COR-L47 (cell line): ENCODE results near the gene PCDHGB3.
"Not testable (repeated sequence)": the region's sequence is repeated elsewhere in the genome, so short reads cannot be mapped to it uniquely, and the experiment has no call there.

ENCODE experiments used
- DNase-seq: peaks from one replicate; lab custom pipeline; 2025; lab: John Stamatoyannopoulos, UW

PCDHGB3 gene

DNA sequence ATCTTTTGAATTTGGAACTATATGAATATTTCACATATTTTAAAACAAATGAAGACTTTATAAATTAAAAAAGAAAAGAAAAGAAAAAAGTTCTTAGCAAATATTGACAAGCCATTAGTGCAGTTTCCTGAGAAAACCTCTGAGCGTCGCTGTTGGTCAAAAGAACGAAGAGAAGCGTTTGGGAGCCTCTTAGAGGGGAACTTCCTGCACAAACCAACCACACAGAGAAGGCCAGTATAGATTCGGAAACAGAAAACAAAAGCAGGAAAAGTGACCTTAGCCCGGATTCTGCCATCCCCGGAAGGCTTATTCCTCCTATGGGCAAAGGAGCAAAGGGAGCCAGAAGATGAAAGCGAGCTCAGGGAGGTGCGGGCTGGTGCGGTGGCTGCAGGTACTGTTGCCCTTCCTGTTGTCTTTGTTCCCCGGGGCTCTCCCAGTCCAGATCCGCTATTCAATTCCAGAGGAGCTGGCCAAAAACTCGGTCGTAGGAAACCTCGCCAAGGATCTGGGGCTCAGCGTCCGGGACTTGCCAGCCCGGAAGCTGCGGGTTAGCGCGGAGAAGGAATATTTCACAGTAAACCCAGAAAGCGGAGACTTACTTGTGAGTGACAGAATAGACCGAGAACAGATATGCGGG is 10.1 kb upstream of the PCDHGB3 start, which contains the start of gene PCDHGB2:
PCDHGB2 (plus strand) TSS at position 205 of the 637 bp plus-strand sequence; CDS start at position 347, 142 bp downstream.
- peak; percentile 38 for DNase-seq

DNA sequence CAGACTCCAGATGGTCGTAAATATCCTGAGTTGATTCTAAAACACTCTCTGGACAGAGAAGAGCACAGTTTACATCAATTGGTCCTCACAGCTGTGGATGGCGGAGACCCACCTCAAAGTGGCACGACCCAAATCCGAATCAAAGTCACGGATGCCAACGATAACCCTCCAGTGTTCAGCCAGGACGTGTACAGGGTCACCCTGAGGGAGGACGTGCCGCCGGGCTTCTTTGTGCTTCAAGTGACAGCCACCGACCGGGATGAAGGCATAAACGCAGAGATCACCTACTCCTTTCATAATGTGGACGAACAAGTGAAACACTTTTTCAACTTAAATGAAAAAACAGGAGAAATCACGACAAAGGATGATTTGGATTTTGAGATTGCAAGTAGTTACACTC is 9.4 kb upstream of the PCDHGB3 start:
- no peak for DNase-seq

DNA sequence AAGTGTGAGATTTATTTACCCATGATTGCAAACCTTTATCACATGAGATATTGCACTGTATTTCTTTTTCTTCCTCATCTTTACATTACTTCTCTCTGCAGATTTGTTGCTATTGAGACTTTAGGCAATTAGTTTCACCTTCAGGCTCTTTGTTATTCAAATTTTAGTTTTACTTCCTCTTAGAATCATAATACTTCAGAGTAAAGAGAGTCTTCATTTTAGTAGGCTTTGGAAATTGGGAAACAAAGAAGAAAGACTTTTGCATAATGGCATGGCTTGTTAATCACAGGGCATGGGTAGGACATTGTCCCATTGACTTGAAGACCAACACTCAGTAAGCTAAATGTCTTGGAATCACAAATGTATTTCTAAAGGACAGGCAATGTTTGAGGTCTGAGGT is 7.3 kb upstream of the PCDHGB3 start:
- no peak for DNase-seq

DNA sequence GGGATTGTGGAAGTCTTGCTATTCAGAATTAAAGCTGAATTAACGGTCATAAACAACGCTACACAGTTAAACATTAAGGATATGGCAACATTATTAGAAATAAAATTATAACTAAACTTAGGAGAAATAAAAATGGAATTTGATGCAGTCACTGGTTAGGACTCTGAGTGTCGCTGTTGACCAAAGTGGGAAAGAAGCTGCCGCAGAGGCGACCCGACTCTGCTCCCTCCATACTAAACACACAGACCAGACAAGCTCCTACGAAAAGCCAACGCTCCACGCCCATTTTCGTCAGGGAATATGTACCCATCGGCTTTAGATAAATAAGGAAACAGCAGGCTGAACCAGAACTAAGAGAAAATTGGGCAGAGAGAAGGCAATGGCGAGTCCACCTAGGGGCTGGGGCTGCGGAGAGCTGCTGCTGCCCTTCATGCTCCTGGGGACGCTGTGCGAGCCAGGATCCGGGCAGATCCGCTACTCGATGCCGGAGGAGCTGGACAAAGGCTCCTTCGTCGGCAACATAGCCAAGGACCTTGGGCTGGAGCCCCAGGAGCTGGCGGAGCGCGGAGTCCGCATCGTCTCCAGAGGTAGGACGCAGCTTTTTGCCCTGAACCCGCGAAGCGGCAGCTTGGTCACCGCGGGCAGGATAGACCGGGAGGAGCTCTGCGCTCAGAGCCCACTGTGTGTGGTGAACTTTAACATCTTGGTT is 5.9 kb upstream of the PCDHGB3 start, which contains the start of gene PCDHGA5:
PCDHGA5 (plus strand) TSS at position 211 of the 709 bp plus-strand sequence; CDS start at position 380, 169 bp downstream.
- DNase-seq, result no peak

DNA sequence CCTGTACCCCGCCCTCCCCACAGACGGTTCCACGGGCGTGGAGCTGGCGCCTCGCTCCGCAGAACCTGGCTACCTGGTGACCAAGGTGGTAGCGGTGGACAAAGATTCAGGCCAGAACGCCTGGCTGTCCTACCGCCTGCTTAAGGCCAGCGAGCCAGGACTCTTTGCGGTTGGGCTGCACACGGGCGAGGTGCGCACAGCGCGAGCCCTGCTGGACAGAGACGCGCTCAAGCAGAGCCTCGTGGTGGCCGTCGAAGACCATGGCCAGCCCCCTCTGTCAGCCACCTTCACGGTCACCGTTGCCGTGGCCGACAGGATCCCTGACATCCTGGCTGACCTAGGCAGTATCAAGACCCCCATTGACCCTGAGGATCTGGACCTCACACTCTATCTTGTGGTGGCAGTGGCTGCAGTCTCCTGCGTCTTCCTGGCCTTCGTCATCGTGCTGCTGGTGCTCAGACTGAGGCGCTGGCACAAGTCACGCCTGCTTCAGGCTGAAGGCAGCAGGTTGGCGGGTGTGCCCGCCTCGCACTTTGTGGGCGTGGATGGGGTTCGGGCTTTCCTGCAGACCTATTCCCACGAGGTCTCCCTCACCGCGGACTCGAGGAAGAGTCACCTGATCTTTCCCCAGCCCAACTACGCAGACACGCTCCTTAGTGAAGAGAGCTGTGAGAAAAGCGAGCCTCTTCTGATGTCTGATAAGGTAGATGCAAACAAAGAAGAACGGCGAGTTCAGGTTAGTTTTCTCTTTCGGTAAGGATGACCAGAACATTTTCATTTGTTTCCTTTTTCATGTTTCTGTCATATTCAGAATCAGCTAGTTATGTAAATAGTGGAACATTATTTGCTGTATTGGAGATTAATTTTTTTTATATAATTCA is 3.8 kb upstream of the PCDHGB3 start:
- DNase-seq, result no peak

DNA sequence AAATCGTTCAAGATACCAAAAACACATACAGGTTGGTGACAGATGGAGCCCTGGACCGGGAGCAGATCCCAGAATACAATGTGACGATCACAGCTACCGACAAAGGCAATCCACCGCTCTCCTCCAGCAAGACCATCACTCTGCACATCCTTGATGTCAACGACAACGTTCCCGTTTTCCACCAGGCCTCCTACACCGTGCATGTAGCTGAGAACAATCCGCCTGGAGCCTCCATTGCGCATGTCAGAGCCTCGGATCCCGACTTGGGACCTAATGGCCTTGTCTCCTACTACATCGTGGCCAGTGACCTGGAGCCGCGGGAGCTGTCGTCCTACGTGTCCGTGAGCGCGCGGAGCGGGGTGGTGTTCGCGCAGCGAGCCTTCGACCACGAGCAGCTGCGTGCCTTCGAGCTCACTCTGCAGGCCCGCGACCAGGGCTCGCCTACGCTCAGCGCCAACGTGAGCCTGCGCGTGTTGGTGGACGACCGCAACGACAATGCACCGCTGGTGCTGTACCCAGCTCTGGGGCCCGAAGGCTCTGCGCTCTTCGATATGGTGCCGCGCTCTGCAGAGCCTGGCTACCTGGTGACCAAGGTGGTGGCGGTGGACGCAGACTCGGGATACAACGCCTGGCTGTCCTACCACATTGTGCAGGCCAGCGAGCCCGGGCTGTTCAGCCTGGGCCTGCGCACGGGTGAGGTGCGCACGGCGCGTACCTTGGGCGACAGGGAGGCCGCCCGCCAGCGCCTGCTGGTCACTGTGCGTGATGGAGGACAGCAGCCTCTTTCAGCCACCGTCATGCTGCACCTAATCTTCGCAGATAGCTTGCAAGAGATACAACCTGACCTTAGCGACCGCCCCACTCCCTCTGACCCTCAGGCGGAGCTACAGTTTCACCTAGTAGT is 1.8 kb downstream of the PCDHGB3 start:
- DNase-seq, result no peak

DNA sequence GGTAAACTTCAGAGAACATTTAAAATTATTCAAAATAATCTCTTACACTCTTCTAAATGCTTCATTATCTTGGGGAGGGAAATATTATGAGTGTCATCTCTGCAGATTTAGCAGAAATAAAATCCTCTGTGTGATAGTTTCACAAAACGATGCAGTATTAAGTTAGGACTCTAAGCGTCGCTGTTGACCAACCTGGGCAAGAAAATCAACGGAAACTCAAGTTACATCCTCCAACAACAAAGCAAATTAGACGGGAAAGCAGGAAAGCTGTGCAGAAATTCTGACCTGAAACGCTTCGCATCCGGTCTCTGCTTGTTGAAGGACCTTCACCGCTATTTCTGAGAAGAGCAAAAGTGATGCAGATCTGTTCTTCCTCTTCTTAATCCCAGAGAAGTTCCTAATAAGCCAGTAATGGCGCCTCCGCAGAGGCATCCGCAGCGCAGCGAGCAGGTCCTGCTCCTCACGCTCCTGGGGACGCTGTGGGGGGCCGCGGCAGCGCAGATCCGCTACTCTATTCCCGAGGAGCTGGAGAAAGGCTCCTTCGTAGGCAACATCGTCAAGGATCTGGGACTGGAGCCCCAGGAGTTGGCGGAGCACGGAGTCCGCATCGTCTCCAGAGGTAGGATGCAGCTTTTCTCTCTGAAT is 3.8 kb downstream of the PCDHGB3 start, which contains the start of gene PCDHGA6:
PCDHGA6 (plus strand) TSS at position 219 of the 645 bp plus-strand sequence; CDS start at position 412, 193 bp downstream.
- DNase-seq, result no peak

DNA sequence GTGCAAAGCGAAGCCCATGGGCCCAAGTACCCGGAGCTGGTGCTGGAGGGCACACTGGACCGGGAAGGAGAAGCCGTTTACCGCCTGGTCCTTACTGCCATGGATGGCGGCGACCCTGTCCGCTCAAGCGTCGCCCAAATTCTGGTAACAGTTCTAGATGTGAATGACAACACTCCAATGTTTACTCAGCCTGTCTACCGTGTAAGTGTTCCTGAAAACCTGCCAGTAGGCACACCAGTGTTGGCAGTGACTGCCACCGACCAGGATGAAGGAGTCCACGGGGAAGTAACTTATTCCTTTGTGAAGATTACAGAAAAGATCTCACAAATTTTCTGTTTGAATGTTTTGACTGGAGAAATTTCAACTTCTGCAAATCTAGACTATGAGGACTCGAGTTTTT is 4.6 kb downstream of the PCDHGB3 start:
- DNase-seq, result no peak

DNA sequence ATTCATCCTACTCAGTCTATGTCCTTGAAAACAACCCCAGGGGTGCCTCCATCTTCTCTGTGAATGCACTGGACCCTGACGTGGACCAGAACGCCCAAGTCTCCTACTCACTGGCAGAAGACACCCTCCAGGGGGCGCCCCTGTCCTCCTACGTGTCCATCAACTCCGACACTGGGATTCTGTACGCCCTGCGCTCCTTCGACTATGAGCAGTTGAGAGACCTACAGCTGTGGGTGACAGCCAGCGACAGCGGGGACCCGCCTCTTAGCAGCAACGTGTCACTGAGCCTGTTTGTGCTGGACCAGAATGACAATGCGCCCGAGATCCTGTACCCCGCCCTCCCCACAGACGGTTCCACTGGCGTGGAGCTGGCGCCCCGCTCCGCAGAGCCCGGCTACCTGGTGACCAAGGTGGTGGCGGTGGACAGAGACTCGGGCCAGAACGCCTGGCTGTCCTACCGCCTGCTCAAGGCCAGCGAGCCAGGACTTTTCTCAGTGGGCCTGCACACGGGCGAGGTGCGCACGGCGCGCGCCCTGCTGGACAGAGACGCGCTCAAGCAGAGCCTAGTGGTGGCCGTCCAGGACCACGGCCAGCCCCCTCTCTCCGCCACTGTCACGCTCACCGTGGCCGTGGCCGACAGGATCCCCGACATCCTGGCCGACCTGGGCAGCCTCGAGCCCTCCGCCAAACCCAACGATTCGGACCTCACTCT is 5.6 kb downstream of the PCDHGB3 start:
- DNase-seq, result not testable (repeated sequence)

DNA sequence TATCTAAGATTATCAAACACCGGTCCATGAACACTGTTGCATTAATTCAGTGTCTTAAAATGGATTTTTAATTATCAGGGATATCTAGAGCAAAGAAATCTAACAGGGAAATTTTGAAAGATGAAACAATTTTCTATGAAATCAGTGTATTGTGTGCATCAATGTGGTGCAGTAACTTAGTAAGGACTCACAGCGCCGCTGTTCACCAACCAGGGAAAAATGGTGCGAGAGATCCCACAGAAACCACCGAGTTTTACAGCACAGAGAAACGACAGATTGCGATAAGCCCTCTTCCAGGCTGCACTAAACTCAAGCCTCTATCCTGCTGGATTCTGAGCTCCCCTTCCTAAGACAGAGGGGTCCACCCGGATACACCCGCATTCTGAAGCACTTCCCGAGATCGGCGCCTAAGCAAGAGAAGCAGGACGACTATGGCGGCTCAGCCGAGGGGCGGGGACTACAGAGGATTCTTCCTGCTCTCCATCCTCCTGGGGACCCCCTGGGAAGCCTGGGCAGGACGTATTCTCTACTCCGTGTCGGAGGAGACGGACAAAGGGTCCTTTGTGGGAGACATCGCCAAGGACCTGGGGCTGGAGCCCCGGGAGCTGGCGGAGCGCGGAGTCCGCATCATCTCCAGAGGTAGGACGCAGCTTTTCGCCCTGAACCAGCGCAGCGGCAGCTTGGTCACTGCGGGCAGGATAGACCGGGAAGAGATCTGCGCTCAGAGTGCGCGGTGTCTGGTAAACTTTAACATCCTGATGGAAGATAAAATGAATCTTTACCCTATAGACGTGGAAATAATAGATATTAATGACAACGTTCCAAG is 12.6 kb downstream of the PCDHGB3 start, which contains the start of gene PCDHGA7:
PCDHGA7 (plus strand) TSS at position 274 of the 826 bp plus-strand sequence; CDS start at position 432, 158 bp downstream.
- DNase-seq, result no peak

DNA sequence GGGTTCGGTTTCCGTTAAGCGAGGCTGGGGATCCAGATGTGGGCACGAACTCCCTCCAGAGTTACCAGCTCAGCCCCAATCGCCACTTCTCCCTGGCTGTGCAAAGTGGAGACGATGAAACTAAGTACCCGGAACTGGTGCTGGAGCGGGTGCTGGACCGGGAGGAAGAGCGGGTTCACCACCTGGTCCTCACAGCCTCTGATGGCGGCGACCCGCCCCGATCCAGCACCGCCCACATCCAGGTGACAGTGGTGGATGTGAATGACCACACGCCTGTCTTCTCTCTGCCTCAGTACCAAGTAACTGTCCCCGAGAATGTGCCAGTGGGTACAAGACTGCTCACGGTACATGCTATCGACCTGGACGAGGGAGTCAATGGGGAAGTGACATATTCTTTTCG is 13.3 kb downstream of the PCDHGB3 start:
- no peak for DNase-seq

DNA sequence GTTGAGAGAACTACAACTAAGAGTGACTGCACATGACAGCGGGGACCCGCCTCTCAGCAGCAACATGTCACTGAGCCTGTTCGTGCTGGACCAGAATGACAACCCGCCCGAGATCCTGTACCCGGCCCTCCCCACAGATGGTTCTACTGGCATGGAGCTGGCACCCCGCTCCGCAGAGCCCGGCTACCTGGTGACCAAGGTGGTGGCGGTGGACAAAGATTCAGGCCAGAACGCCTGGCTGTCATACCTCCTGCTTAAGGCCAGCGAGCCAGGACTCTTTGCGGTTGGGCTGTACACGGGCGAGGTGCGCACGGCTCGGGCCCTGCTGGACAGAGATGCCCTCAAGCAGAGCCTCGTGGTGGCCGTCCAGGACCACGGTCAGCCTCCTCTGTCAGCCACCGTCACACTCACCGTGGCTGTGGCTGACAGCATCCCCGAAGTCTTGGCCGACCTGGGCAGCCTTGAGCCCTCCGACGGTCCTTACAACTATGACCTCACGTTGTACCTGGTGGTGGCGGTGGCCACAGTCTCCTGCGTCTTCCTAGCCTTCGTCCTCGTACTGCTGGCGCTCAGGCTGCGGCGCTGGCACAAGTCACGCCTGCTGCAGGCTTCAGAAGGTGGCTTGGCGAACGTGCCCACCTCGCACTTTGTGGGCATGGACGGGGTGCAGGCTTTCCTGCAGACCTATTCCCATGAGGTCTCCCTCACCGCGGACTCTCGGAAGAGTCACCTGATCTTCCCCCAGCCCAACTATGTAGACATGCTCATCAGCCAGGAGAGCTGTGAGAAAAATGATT is 14.6 kb downstream of the PCDHGB3 start:
- no peak for DNase-seq

DNA sequence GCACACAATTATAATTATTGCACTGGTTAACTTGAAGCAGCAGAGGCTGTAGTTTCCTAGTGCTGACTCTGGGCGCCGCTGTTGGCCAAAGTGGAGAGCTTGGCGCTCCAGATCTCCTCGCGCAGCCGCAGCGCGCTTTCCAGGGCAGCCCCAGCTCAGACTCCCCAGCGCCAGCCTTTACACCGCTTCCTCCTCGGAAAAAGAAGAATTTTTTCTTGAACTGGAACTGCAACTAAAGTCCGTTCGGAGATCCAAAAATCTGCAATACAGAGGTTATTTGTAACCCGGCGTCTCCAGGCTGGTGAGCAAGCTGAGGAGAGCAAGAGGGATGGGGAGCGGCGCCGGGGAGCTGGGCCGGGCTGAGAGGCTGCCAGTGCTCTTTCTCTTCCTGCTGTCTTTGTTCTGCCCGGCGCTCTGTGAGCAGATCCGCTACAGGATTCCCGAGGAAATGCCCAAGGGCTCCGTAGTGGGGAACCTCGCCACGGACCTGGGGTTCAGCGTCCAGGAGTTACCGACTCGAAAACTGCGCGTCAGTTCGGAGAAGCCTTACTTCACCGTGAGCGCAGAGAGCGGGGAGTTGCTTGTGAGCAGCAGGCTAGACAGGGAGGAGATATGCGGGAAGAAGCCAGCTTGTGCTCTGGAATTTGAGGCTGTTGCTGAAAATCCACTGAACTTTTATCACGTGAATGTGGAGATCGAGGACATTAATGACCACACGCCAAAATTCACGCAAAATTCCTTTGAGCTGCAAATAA is 17.7 kb downstream of the PCDHGB3 start, which contains the start of gene PCDHGB4:
PCDHGB4 (plus strand) TSS at position 142 of the 755 bp plus-strand sequence; CDS start at position 329, 187 bp downstream.
- not testable (repeated sequence) for DNase-seq

DNA sequence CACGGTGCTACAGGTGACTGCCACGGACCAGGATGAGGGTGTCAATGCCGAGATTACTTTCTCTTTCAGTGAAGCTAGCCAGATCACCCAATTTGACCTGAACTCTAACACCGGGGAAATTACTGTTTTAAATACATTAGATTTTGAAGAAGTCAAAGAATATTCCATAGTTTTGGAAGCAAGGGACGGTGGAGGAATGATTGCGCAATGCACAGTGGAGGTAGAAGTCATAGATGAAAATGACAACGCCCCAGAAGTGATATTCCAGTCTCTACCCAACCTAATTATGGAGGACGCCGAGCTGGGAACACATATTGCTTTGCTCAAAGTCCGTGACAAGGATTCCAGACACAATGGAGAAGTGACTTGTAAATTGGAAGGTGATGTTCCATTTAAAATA is 18.6 kb downstream of the PCDHGB3 start:
- DNase-seq, result no peak

DNA sequence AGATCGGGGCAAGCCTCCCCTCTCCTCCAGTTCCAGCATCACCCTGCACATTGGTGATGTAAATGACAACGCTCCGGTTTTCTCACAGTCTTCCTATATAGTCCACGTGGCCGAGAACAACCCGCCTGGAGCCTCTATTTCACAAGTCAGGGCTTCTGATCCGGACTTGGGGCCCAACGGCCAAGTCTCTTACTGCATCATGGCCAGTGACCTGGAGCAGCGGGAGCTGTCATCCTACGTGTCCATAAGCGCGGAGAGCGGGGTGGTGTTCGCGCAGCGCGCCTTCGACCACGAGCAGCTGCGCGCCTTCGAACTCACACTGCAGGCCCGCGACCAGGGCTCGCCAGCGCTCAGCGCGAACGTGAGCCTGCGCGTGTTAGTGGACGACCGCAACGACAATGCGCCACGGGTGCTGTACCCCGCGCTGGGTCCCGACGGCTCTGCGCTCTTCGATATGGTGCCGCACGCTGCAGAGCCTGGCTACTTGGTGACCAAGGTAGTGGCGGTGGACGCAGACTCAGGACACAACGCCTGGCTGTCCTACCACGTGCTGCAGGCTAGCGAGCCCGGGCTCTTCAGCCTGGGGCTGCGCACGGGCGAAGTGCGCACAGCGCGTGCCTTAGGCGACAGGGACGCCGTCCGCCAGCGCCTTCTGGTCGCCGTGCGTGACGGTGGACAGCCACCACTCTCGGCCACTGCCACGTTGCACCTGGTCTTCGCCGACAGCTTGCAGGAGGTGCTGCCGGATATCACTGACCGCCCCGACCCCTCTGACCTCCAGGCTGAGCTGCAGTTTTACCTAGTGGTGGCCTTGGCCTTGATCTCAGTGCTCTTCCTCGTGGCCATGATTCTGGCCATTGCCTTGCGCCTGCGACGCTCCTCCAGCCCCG is 19.4 kb downstream of the PCDHGB3 start:
- no peak for DNase-seq
